Non-pigmented ciliary epithelial cell (primary cell): Measurements from ENCODE around the gene C12orf50.
"Not testable (repeated sequence)": the region's sequence is repeated elsewhere in the genome, so short reads cannot be mapped to it uniquely, and the experiment has no call there.

Experiments used
- DNase-seq: peaks from one replicate; pipeline ENCODE4 v3.0.0-alpha.2; 2010; ENCODE audit warnings: low read depth

The C12orf50 gene

GRCh38 chr12:88029093-88029665 lies at the start of gene C12orf50:
Gene C12orf50, minus strand, starts transcription at chr12:88029401. Its CDS starts 2,439 bp downstream, at chr12:88026962.
- DNase-seq, result no peak

GRCh38 chr12:88067301-88067700 lies 38.1 kb upstream of the C12orf50 start:
- DNase-seq, result peak; percentile 6

- no peak for DNase-seq
Measured at GRCh38 chr12:88063375-88063774, 34.2 kb upstream of the C12orf50 start.

- DNase-seq, result no peak
Measured at GRCh38 chr12:88062474-88062873, 33.3 kb upstream of the C12orf50 start.

GRCh38 chr12:88058719-88059077 lies 29.5 kb upstream of the C12orf50 start:
- DNase-seq, result no peak

- no peak for DNase-seq
Measured at GRCh38 chr12:88057994-88058718, 29.0 kb upstream of the C12orf50 start.

- DNase-seq, result no peak
Measured at GRCh38 chr12:88056571-88056970, 27.4 kb upstream of the C12orf50 start.

GRCh38 chr12:88052686-88053085 lies 23.5 kb upstream of the C12orf50 start:
- peak; percentile 9 for DNase-seq

- DNase-seq, result no peak
Measured at GRCh38 chr12:88044035-88044434, 14.8 kb upstream of the C12orf50 start.

- no peak for DNase-seq
Measured at GRCh38 chr12:88037770-88038169, 8.6 kb upstream of the C12orf50 start.

- DNase-seq, result peak; percentile 15
Measured at GRCh38 chr12:88036353-88036965, 7.3 kb upstream of the C12orf50 start.

GRCh38 chr12:88035907-88036289 lies 6.7 kb upstream of the C12orf50 start:
- no peak for DNase-seq

GRCh38 chr12:88035271-88035906 lies 6.2 kb upstream of the C12orf50 start:
- peak; percentile 26 for DNase-seq

- DNase-seq, result not testable (repeated sequence)
Measured at GRCh38 chr12:88031161-88031560, 2.0 kb upstream of the C12orf50 start.

GRCh38 chr12:88026196-88026595 lies 3.0 kb downstream of the C12orf50 start:
- DNase-seq, result no peak

- DNase-seq, result no peak
Measured at GRCh38 chr12:88017964-88018363, 11.2 kb downstream of the C12orf50 start.

- DNase-seq, result no peak
Measured at GRCh38 chr12:88015825-88016224, 13.4 kb downstream of the C12orf50 start.

GRCh38 chr12:88011755-88012154 lies 17.4 kb downstream of the C12orf50 start:
- no peak for DNase-seq

- no peak for DNase-seq
Measured at GRCh38 chr12:88006351-88006750, 22.9 kb downstream of the C12orf50 start.

GRCh38 chr12:88001327-88001726 lies 27.9 kb downstream of the C12orf50 start:
- DNase-seq, result no peak

GRCh38 chr12:87995581-87996178 lies 33.5 kb downstream of the C12orf50 start:
- peak; percentile 53 for DNase-seq

- no peak for DNase-seq
Measured at GRCh38 chr12:87991483-87991882, 37.7 kb downstream of the C12orf50 start.

- DNase-seq, result no peak
Measured at GRCh38 chr12:87988534-87988933, 40.7 kb downstream of the C12orf50 start.
